Measurements from ENCODE around the gene TP53RK.

DNA sequence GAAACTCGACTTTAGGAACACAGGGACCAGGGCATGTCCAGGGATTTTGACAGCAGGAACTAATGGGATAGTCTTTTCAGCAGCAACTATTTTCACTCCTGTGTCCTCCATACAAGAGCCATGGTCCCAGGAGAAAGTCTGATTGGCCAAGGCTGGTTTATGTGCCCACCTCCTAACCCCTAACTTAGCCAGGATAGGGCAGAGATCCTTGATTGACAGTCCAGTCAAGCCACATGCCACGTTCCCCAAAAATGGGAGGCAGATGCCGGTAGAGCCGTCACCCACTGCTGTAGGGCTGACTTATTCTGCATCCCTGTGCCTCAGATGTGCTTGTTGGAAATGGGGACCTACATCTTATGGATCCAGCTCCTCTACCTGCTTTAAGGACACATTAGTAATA lies 42.5 kb upstream of the TP53RK start:
- TF ChIP-seq, protein P1, sequence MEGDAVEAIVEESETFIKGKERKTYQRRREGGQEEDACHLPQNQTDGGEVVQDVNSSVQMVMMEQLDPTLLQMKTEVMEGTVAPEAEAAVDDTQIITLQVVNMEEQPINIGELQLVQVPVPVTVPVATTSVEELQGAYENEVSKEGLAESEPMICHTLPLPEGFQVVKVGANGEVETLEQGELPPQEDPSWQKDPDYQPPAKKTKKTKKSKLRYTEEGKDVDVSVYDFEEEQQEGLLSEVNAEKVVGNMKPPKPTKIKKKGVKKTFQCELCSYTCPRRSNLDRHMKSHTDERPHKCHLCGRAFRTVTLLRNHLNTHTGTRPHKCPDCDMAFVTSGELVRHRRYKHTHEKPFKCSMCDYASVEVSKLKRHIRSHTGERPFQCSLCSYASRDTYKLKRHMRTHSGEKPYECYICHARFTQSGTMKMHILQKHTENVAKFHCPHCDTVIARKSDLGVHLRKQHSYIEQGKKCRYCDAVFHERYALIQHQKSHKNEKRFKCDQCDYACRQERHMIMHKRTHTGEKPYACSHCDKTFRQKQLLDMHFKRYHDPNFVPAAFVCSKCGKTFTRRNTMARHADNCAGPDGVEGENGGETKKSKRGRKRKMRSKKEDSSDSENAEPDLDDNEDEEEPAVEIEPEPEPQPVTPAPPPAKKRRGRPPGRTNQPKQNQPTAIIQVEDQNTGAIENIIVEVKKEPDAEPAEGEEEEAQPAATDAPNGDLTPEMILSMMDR (IDR thresholded peaks at IDR 0.05; ENCODE audit: poor library complexity, severe bottlenecking): no peak
- TF ChIP-seq EZH2 (IDR thresholded peaks at IDR 0.05; ENCODE audit: borderline replicate concordance, insufficient read depth, low read length, poor library complexity, severe bottlenecking) (no peak), POLR2AphosphoS5 (IDR thresholded peaks at IDR 0.05) (no peak), EP300 (conservative IDR thresholded peaks at IDR 0.05; ENCODE audit: poor library complexity, severe bottlenecking) (no peak), SMC3 (conservative IDR thresholded peaks at IDR 0.05; ENCODE audit: poor library complexity) (no peak), MXI1 (conservative IDR thresholded peaks at IDR 0.05; ENCODE audit: poor library complexity, severe bottlenecking) (no peak), RAD21 (conservative IDR thresholded peaks at IDR 0.05) (no peak)
- TF ChIP-seq, protein P2, sequence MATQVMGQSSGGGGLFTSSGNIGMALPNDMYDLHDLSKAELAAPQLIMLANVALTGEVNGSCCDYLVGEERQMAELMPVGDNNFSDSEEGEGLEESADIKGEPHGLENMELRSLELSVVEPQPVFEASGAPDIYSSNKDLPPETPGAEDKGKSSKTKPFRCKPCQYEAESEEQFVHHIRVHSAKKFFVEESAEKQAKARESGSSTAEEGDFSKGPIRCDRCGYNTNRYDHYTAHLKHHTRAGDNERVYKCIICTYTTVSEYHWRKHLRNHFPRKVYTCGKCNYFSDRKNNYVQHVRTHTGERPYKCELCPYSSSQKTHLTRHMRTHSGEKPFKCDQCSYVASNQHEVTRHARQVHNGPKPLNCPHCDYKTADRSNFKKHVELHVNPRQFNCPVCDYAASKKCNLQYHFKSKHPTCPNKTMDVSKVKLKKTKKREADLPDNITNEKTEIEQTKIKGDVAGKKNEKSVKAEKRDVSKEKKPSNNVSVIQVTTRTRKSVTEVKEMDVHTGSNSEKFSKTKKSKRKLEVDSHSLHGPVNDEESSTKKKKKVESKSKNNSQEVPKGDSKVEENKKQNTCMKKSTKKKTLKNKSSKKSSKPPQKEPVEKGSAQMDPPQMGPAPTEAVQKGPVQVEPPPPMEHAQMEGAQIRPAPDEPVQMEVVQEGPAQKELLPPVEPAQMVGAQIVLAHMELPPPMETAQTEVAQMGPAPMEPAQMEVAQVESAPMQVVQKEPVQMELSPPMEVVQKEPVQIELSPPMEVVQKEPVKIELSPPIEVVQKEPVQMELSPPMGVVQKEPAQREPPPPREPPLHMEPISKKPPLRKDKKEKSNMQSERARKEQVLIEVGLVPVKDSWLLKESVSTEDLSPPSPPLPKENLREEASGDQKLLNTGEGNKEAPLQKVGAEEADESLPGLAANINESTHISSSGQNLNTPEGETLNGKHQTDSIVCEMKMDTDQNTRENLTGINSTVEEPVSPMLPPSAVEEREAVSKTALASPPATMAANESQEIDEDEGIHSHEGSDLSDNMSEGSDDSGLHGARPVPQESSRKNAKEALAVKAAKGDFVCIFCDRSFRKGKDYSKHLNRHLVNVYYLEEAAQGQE (IDR thresholded peaks at IDR 0.05; ENCODE audit: borderline replicate concordance): no peak
